ENCODE measurements around the gene HMGB3. TPM values are rescaled to one million over a fixed set of nuclear protein-coding genes. Genes with fewer than 3 reads are reported as not detected.

The HMGB3 gene
- polyA plus RNA-seq, 2 of the 4 experiments (the other 2 are of a cell fraction): 104 to 142 TPM

GRCh38 chrX:150980711-150981110 lies 2.4 kb upstream of the HMGB3 start:
- 81% methylated on average over 4 of the region's 4 CpGs for WGBS (ENCODE audit: missing lambda C conversion rate)
- ChIA-PET POLR2A (no interaction called here), CTCF (no interaction called here)
- no peak for ATAC-seq
- no peak overlapping the region for H3K27ac ChIP-seq
- no peak for DNase-seq (ENCODE audit: low read depth in 1 of 2, low spot score in 1 of 2)
- no peak overlapping the region for H3K4me2 ChIP-seq
- no peaks in the 10 kb centered on the region for H3K9me3 ChIP-seq
- TF ChIP-seq HOXA7 (CRISPR knock-in tag; IDR thresholded peaks at IDR 0.05) (no peak), KDM5A (IDR thresholded peaks at IDR 0.05) (no peak), POLR2A (IDR thresholded peaks at IDR 0.05; ENCODE audit: low read length) (no peak), MAX (IDR thresholded peaks at IDR 0.05) (no peak), NFE2L2 (conservative IDR thresholded peaks at IDR 0.05; ENCODE audit: low read length) (no peak), JUN (IDR thresholded peaks at IDR 0.05) (no peak), CHD4 (IDR thresholded peaks at IDR 0.05; ENCODE audit: borderline replicate concordance) (no peak), TP53 (CRISPR knock-in tag; IDR thresholded peaks at IDR 0.05) (no peak), FOXS1 (CRISPR knock-in tag; IDR thresholded peaks at IDR 0.05) (no peak), NR3C1 (IDR thresholded peaks at IDR 0.05) (no peak), HOXB5 (CRISPR knock-in tag; IDR thresholded peaks at IDR 0.05) (no peak), CHD2 (IDR thresholded peaks at IDR 0.05; ENCODE audit: low read length, partially characterized antibody) (no peak), CBX8 (IDR thresholded peaks at IDR 0.05) (no peak), RARB (CRISPR knock-in tag; IDR thresholded peaks at IDR 0.05) (no peak), REST (IDR thresholded peaks at IDR 0.05) (no peak), MYC (IDR thresholded peaks at IDR 0.05; ENCODE audit: borderline replicate concordance, low read length) (no peak), RFX5 (IDR thresholded peaks at IDR 0.05) (no peak), TFCP2L1 (CRISPR knock-in tag; IDR thresholded peaks at IDR 0.05) (no peak), BHLHE40 (IDR thresholded peaks at IDR 0.05; ENCODE audit: low read depth, low read length) (no peak)
- H3K4me1 ChIP-seq: 0 out of 3 replicates have a peak, but pooled peaks cover 12% of the 10 kb centered on the region
- H3K4me3 ChIP-seq: no peak overlapping the region
- FAIRE-seq: no peak

- CTCF ChIA-PET: interaction anchor here (0.8 to 2.6 kb wide), 3 partner anchors 135 to 210 kb away, joined by 3 to 12 read pairs (median 4); no protein-coding TSS in a partner anchor
- Histone ChIP-seq H3K4me2 (peak overlapping the region; percentile 83), H3K9me3 (no peaks in the 10 kb centered on the region), H3K27ac (peak overlapping the region; percentile 71 to 90), H3K4me3 (peak overlapping the region; percentile 99), H3K4me1 (0 out of 3 replicates have a peak, but pooled peaks cover 12% of the 10 kb centered on the region)
- DNase-seq (ENCODE audit: low read depth in 1 of 2, low spot score in 1 of 2) (no peak), ATAC-seq (no peak), FAIRE-seq (no peak)
- 48% methylated on average over 18 of the region's 20 CpGs for WGBS (ENCODE audit: missing lambda C conversion rate)
- TF ChIP-seq BHLHE40 (IDR thresholded peaks at IDR 0.05; ENCODE audit: low read depth, low read length) (no peak), E2F6 (IDR thresholded peaks at IDR 0.05; ENCODE audit: borderline replicate concordance, low read depth) (no peak), ZC3H11A (IDR thresholded peaks at IDR 0.05) (no peak), CHD2 (IDR thresholded peaks at IDR 0.05; ENCODE audit: low read length, partially characterized antibody) (no peak), ELK1 (IDR thresholded peaks at IDR 0.05; ENCODE audit: low read depth, low read length) (no peak), ZNF302 (CRISPR knock-in tag; IDR thresholded peaks at IDR 0.05) (no peak), PBX3 (IDR thresholded peaks at IDR 0.05) (no peak), JUN (IDR thresholded peaks at IDR 0.05) (no peak), MAFK (IDR thresholded peaks at IDR 0.05; ENCODE audit: partially characterized antibody) (no peak), CHD4 (IDR thresholded peaks at IDR 0.05; ENCODE audit: borderline replicate concordance) (no peak), ZFP36 (IDR thresholded peaks at IDR 0.05; ENCODE audit: borderline replicate concordance, partially characterized antibody) (no peak), EP300 (IDR thresholded peaks at IDR 0.05) (no peak), CBX8 (IDR thresholded peaks at IDR 0.05) (no peak), KDM1A (IDR thresholded peaks at IDR 0.05; ENCODE audit: low read depth) (no peak), HEYL (CRISPR knock-in tag; IDR thresholded peaks at IDR 0.05) (no peak), PHF8 (IDR thresholded peaks at IDR 0.05; ENCODE audit: borderline replicate concordance, low read depth) (no peak), POLR2A (IDR thresholded peaks at IDR 0.05; ENCODE audit: low read length) (no peak), TP53 (CRISPR knock-in tag; IDR thresholded peaks at IDR 0.05) (no peak), FOXS1 (CRISPR knock-in tag; IDR thresholded peaks at IDR 0.05) (no peak), RNF2 (IDR thresholded peaks at IDR 0.05; ENCODE audit: borderline replicate concordance, low read depth) (no peak)
- POLR2A ChIA-PET: interaction anchor here (1.5 kb wide), 1 partner anchor 210 kb away, joined by 9 read pairs; no protein-coding TSS in a partner anchor
Observed at GRCh38 chrX:150982235-150982787, 824 bp upstream of the HMGB3 start.
